ENCODE data around the gene ADPRHL1.

- TF ChIP-seq CTCF (IDR thresholded peaks at IDR 0.05 in 8 of 11, conservative IDR thresholded peaks at IDR 0.05 in 3 of 11) (no peak), POLR2A (IDR thresholded peaks at IDR 0.05) (no peak), POLR2AphosphoS5 (IDR thresholded peaks at IDR 0.05) (peak in 1 of 3 donors; percentile 2)
These were observed 3.5 kb downstream of the ADPRHL1 start for GRCh38 chr13:113449693-113450347.

Measured in spleen (tissue), 7 donors.